Common myeloid progenitor, CD34-positive (primary cell): Measurements from ENCODE around the gene LSM3.

Source experiments
- CTCF ChIA-PET: fragments of 350-600 bp; sonication (Branson Sonifier 250); formaldehyde crosslinking; loops from one replicate; lab custom pipeline; 2021; ENCODE audit warnings: antibody characterized with exemption; lab: Charles Lee
- POLR2A ChIA-PET: fragments of 350-600 bp; sonication (Branson Sonifier 250); formaldehyde crosslinking; loops from one replicate; lab custom pipeline; 2021; ENCODE audit warnings: antibody characterized with exemption; lab: Charles Lee
- DNase-seq, 3 donors: peaks; one replicate each; pipeline versions ENCODE4 v3.0.0 to v3.0.0-alpha.2; 2013
- H3K27ac ChIP-seq, 2 experiments: 1 replicate in 1 of 2; 2 replicates in 1 of 2; pipeline ENCODE4 v1.7.0; 2013; ENCODE audit warnings: inconsistent platforms in 2 of 2, low read length in 2 of 2, mild to moderate bottlenecking in 2 of 2, low read depth in 1 of 2, moderate library complexity in 1 of 2; ENCODE audit not compliant: severe bottlenecking in 2 of 2, insufficient read depth in 1 of 2, poor library complexity in 1 of 2
- H3K27me3 ChIP-seq, 5 experiments: replicated peaks in 2 of 5; 1 replicate in 3 of 5; 2 replicates in 2 of 5; pipeline versions ENCODE4 v1.6.1 to v1.7.0; 2013; ENCODE audit warnings: low read length in 4 of 5, mild to moderate bottlenecking in 2 of 5, moderate library complexity in 2 of 5, inconsistent platforms in 1 of 5; ENCODE audit not compliant: insufficient read depth in 5 of 5, control insufficient read depth in 4 of 5
- H3K36me3 ChIP-seq, 4 experiments: 1 replicate in 2 of 4; 2 replicates in 2 of 4; pipeline versions ENCODE4 v1.6.1 to v1.7.0; 2013; ENCODE audit warnings: low read length in 3 of 4, control low read depth in 1 of 4, mild to moderate bottlenecking in 1 of 4; ENCODE audit not compliant: control insufficient read depth in 4 of 4, insufficient read depth in 4 of 4
- H3K4me1 ChIP-seq, 4 experiments: 1 replicate in 3 of 4; 2 replicates in 1 of 4; pipeline versions ENCODE4 v1.6.1 to v1.7.1; 2013; ENCODE audit warnings: low read length in 3 of 4, mild to moderate bottlenecking in 3 of 4, control low read depth in 1 of 4, inconsistent platforms in 1 of 4, moderate library complexity in 1 of 4; ENCODE audit not compliant: control insufficient read depth in 4 of 4, insufficient read depth in 4 of 4; ENCODE audit errors: control extremely low read depth in 1 of 4
- H3K4me3 ChIP-seq, 7 experiments: 1 replicate in 4 of 7; 2 replicates in 3 of 7; pipeline versions ENCODE4 v1.5.1 to v1.7.0; 2013; ENCODE audit warnings: mild to moderate bottlenecking in 7 of 7, low read length in 6 of 7, moderate library complexity in 6 of 7, inconsistent platforms in 2 of 7, low read depth in 2 of 7, control low read depth in 1 of 7; ENCODE audit not compliant: insufficient read depth in 4 of 7, control insufficient read depth in 1 of 7; ENCODE audit errors: extremely low read depth in 1 of 7
- H3K9me3 ChIP-seq, 5 experiments: 1 replicate in 4 of 5; 2 replicates in 1 of 5; pipeline versions ENCODE4 v1.6.1 to v1.7.1; 2013; ENCODE audit warnings: low read length in 4 of 5, mild to moderate bottlenecking in 2 of 5, inconsistent platforms in 1 of 5, low read depth in 1 of 5, moderate library complexity in 1 of 5; ENCODE audit not compliant: control insufficient read depth in 4 of 5, insufficient read depth in 2 of 5; ENCODE audit errors: control extremely low read depth in 1 of 5
- WGBS: methylation state at CpG from one replicate; pipeline ENCODE4 v1.1.5; 2013; ENCODE audit not compliant: insufficient coverage; 5-methylcytosine and 5-hydroxymethylcytosine counted together

LSM3 gene

GRCh38 chr3:14138109-14138877 lies 40.3 kb upstream of the LSM3 start:
- no peaks in the 10 kb centered on the region for H3K9me3 ChIP-seq
- H3K4me3 ChIP-seq = no peak overlapping the region
- ChIA-PET CTCF (interaction anchor here (1.2 kb wide), 1 partner anchor 10 kb away, joined by 4 read pairs; no protein-coding TSS in a partner anchor), POLR2A (no interaction called here)
- H3K27me3 ChIP-seq = no peaks in the 10 kb centered on the region
- H3K4me1 ChIP-seq = peaks cover 7 to 32% (median 19%) of the 10 kb centered on the region in 4 experiments
- no peak overlapping the region for H3K27ac ChIP-seq
- DNase-seq = no peak
- H3K36me3 ChIP-seq = peaks cover 10 to 84% (median 70%) of the 10 kb centered on the region in 4 experiments
- over 99% methylated on average over 16 of the region's 16 CpGs for WGBS

DNA sequence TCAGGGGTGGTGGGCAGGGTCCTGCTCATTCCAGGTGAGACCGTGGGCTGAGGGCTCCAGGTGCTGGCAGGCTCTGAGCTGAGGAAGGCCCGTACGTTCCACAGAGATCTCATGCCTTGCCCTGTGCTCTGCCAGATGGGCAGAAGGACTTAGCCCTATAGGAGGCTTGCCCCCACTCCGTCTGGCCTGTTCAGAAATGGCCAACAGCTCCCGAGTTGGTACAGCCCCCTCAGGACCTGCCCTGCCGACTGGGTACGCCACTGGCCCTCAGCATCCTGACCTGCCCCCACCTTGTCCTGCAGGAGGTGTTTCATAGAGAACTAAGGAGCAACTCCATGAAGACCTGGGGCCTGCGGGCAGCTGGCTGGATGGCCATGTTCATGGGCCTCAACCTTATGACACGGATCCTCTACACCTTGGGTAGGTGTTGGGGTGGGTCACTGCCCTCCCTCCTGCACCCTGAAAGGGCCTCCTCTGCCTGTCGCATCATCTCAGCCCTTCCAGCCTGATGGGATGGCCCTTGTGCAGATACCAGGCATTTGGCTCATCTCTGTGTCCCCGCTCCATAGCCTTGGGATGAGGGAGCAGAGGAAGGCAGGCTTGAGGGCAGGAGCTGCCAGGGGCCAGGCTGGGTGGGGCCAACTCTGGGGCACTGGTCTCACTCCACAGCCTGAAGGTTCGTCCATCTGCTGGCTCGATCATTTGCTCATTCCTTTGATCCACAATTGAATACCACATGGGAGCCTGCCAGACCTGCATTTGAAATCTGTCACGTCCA lies 39.5 kb upstream of the LSM3 start:
- Histone ChIP-seq H3K36me3 (peaks cover 6 to 80% (median 62%) of the 10 kb centered on the region in 4 experiments), H3K4me3 (no peak overlapping the region), H3K4me1 (peaks cover 13 to 39% (median 25%) of the 10 kb centered on the region in 4 experiments), H3K27ac (no peak overlapping the region), H3K9me3 (no peaks in the 10 kb centered on the region), H3K27me3 (no peaks in the 10 kb centered on the region)
- 97% methylated on average over 13 of the region's 14 CpGs for WGBS
- no peak for DNase-seq
- ChIA-PET POLR2A (no interaction called here), CTCF (interaction anchor here (1.1 kb wide), 1 partner anchor 37 kb away, joined by 3 read pairs; no protein-coding TSS in a partner anchor)

DNA sequence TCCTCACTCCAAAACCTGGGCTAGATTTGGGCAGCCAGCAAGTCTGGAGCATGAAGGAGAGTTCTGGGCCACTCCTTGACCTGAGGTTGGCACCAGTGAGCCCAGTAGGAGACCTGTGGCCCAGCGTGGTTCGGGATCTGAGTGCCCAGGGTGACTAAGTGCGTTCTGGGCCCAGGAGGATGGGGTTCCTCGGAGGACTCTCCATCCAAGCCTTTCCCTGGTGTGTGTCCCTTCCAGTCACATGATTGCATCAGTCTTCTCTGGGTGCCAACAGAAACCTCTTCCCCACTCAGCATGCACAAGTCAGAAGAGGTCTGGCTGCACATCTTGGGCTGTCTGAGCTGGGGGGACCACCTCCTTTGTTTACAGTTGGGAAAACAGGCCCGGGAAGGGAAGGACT lies 38.8 kb upstream of the LSM3 start:
- Histone ChIP-seq H3K27me3 (no peaks in the 10 kb centered on the region), H3K4me3 (no peak overlapping the region), H3K4me1 (peaks cover 17 to 44% (median 29%) of the 10 kb centered on the region in 4 experiments), H3K36me3 (peaks cover 6 to 73% (median 56%) of the 10 kb centered on the region in 4 experiments), H3K9me3 (no peaks in the 10 kb centered on the region), H3K27ac (peak overlapping the region in 1 of 2 experiments; percentile 20)
- WGBS = 98% methylated on average over 5 of the region's 5 CpGs
- ChIA-PET CTCF (interaction anchor here (1.0 to 1.1 kb wide), 2 partner anchors 9 to 36 kb away, joined by 3 to 4 read pairs; no protein-coding TSS in a partner anchor), POLR2A (no interaction called here)
- DNase-seq = no peak

DNA sequence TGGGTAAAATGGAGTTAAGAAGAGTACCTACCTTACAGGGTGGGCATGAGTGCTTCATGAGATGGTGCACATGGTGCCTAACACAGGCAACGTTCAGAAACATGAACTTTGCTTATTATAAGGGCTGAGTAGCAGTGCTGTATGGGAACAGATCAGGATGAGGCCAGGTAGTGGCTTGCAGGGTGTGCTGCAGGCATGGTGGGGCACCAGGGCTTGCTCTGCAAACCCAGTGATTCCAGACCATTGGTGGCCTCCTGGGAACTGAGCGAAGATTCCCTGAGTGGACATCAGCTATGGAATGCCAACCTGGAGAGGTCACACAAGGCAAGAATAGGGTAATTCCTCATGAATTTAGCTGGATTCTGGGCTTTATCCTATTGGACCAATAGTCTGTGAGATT lies 37.9 kb upstream of the LSM3 start:
- Histone ChIP-seq H3K4me1 (peaks cover 20 to 53% (median 38%) of the 10 kb centered on the region in 4 experiments), H3K27me3 (no peaks in the 10 kb centered on the region), H3K27ac (peak overlapping the region in 1 of 2 experiments; percentile 20), H3K36me3 (peaks cover 6 to 67% (median 47%) of the 10 kb centered on the region in 4 experiments), H3K4me3 (no peak overlapping the region), H3K9me3 (no peaks in the 10 kb centered on the region)
- no peak for DNase-seq
- ChIA-PET POLR2A (interaction anchor here (0.6 kb wide), 1 partner anchor 313 kb away, joined by 3 read pairs; no protein-coding TSS in a partner anchor), CTCF (interaction anchor here (1.0 to 4.4 kb wide), 2 partner anchors 10 to 14 kb away, joined by 4 to 30 read pairs; partner anchors contain the start of genes CHCHD4 and TMEM43)
- WGBS = 100% methylated on average over 2 of the region's 2 CpGs

GRCh38 chr3:14141144-14141543 lies 37.5 kb upstream of the LSM3 start:
- peak in 2 of 3 donors; percentile 30 for DNase-seq
- POLR2A ChIA-PET = interaction anchor here (0.6 kb wide), 1 partner anchor 312 kb away, joined by 3 read pairs; no protein-coding TSS in a partner anchor
- Histone ChIP-seq H3K27ac (peak overlapping the region in 1 of 2 experiments; percentile 100), H3K4me1 (peaks cover 21 to 58% (median 41%) of the 10 kb centered on the region in 4 experiments), H3K9me3 (no peaks in the 10 kb centered on the region), H3K27me3 (no peaks in the 10 kb centered on the region), H3K36me3 (peaks cover 6 to 67% (median 45%) of the 10 kb centered on the region in 4 experiments), H3K4me3 (no peak overlapping the region)
- WGBS = 46% methylated on average over 2 of the region's 2 CpGs
- CTCF ChIA-PET = interaction anchor here (0.9 to 4.4 kb wide), 4 partner anchors 15 to 244 kb away, joined by 3 to 30 read pairs (median 6); partner anchors contain the start of genes CHCHD4, LSM3 and TMEM43

DNA sequence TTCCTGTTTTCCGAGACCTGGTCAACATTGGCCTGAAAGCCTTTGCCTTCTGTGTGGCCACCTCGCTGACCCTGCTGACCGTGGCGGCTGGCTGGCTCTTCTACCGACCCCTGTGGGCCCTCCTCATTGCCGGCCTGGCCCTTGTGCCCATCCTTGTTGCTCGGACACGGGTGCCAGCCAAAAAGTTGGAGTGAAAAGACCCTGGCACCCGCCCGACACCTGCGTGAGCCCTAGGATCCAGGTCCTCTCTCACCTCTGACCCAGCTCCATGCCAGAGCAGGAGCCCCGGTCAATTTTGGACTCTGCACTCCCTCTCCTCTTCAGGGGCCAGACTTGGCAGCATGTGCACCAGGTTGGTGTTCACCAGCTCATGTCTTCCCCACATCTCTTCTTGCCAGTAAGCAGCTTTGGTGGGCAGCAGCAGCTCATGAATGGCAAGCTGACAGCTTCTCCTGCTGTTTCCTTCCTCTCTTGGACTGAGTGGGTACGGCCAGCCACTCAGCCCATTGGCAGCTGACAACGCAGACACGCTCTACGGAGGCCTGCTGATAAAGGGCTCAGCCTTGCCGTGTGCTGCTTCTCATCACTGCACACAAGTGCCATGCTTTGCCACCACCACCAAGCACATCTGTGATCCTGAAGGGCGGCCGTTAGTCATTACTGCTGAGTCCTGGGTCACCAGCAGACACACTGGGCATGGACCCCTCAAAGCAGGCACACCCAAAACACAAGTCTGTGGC lies 36.8 kb upstream of the LSM3 start:
- Histone ChIP-seq H3K4me1 (peaks cover 21 to 62% (median 42%) of the 10 kb centered on the region in 4 experiments), H3K9me3 (no peaks in the 10 kb centered on the region), H3K4me3 (peak overlapping the region in 1 of 7 experiments; percentile 1), H3K27me3 (no peaks in the 10 kb centered on the region), H3K36me3 (peaks cover 7 to 68% (median 45%) of the 10 kb centered on the region in 4 experiments), H3K27ac (peak overlapping the region; percentile 100)
- peak in 2 of 3 donors; percentile 82 to 95 for DNase-seq
- POLR2A ChIA-PET = interaction anchor here (0.6 to 3.7 kb wide), 3 partner anchors 16 to 75 kb away, joined by 3 to 28 read pairs (median 3); partner anchors contain the start of genes CHCHD4 and TMEM43
- CTCF ChIA-PET = interaction anchor here (0.8 to 4.4 kb wide), 5 partner anchors 16 to 245 kb away, joined by 3 to 30 read pairs (median 4); partner anchors contain the start of genes CHCHD4, LSM3 and TMEM43
- 71% methylated on average over 17 of the region's 19 CpGs for WGBS
